HuH-7 (cell line): ENCODE data around the gene RXRG.

ENCODE experiments used
- DNase-seq: peaks from one replicate; pipeline ENCODE4 v3.0.0; 2011; ENCODE audit warnings: low spot score

The RXRG gene

DNA sequence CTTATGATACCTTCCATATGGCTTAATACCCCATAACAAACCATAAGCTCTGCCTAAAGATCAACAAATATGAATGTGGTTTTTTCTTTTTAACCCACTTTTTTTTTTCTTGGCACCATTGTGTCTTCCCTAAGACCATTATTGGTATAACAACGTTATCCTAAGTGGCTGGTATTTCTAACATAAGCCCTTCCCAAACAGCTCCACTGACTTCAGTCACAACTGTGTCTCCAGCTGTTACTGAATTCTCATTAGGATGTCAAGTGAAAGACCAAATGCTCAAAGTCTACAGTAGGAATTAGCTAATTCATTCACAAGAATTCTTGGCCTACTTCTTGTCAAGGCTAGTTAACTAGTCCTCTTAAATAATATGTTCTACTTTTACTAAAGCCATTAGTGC lies 4.2 kb upstream of the RXRG start:
- no peak for DNase-seq

DNA sequence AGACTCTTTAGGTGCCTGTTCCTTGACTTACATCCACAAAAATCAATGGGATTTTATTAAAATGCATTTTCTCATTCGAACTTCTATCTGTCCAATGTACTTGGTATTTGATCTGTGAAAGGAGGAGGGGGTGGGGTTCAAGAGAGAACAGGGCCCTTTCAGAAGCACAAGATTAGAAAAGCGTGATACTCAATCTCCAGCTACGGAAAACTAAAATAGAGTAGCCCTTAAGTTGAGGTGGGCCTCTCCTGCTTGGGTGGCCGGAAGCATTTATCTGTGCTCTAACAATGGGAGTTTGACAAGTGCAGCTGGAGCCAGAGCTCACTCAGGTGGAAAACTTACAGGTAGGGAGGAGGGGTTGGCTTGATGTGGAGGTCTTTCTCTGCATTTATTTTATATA lies 462 bp upstream of the RXRG start:
- no peak for DNase-seq

DNA sequence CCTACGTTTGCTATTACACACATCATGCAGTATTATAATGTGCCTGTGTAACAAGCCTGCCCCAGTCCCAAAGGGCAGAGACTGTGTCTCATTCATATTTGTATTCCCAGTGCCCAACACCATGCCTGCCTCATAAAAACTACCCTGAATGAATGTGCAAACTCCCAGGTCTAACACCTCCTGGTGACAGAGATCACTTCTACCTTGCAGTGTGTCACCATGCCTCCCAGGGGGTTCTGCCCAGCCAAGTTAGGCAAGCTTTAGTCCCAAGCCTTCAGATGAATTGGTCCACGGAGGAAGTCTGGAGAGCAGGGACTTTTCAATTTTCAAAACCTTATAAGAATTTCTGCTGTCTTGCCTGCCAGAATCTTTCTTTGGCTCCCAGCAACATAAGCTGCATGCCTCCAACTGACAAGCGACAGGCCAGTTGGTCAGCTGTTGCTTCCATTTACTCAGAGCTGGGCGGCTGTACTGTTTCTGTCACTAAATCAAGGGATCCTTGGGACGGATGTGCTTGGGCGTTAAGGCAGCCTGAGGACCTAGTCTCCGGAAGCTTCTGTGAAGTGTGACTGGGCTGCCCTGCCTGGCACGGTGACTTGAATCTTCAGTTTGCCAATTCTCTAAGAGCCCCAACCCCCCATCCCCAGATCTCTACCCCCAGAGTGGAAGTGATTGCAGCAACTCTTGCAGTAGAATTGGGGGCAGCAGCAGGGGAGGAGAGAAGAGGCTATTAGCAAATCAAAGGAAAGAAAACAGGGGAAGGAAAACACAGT lies 1.2 kb downstream of the RXRG start:
- no peak for DNase-seq

DNA sequence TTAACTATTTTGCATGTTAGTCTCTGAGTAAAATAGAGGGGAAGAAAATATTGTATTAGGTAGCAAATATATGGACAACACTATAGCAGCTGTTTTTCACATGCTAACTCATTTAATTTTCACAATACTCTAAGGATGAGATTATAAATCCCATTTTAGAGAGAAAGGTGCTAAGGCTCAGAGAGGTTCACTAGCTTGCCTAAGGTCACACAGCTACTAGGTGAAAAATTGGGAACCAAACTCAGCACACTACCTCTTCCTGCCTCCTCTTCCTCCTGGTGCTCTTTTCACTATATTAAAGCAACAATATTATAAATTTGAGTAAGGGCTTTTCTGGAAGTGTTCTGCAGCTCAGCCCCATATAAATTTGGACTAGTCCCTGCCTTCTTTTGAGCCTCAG lies 2.3 kb downstream of the RXRG start:
- DNase-seq, result no peak

DNA sequence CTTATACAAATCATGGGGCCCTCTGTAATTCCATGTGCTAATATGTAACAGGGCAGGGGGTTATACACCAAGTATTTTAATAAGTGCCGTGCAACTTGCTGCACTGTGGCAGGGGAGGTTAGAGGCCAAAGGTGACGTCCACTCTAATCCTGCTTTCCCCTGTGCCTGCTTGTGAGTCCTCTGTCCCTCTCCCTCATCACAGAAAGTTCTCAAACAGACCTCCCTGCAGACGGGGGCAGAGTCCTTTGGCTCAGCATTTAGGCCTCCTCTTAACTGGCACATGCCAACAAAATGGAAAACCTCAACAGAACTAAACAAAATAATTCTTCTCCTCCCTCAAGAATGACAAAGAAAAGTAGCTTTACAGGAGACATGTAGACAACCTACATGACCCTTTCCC lies 2.9 kb downstream of the RXRG start:
- DNase-seq, result no peak

DNA sequence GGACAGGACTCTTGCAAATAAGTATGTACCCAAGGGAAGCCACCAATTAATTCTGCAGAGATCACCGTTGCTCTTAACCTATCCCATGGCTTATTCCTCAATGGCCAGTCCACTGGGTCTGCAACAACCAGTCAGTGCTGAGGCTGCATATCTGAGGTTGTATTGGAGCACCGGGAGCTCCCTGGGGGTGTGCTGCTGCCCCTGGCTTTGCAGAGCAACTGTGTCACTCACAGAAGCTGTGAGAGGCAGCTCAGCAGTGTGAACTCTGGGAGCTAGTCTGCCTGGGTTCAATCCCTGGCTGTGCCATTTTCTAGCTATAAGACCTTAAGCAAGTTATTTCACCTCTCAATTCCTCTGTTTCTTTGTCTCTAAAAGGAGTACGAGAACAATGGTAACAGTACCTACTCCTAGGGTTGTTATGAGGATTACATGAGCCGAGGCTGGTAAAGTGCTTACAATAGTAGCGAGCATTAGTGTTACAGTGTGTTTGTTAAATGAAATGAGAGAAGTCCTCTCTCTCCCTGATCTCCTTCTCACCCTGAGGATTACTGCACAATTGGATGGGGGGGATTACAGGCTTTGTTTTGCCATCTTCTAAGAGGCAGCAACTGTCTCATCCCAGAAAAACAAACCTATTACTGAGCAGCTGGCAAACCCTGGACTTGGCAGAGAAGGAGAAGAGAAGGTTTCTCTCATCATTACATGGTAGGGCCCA lies 3.6 kb downstream of the RXRG start:
- DNase-seq, result no peak

DNA sequence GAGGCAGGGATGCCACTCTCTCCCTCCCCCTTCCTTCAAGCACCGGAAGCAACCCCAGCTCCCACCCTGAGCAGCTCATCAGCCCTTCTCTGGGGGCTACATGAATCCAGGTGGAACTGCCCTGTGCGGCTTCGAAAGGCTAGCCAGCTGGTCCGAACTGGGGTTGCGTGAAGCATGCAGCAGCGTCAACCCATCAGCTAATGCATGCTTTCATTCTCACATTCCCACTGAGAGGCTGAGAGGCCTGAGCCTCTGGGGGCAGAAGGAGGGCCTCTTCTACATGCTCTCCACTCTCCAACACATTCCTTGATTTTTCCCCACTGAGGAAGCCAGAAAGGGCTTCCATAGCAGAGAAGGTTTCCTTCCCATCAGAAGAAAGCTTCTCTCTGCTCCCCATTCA lies 5.6 kb downstream of the RXRG start:
- DNase-seq, result no peak

DNA sequence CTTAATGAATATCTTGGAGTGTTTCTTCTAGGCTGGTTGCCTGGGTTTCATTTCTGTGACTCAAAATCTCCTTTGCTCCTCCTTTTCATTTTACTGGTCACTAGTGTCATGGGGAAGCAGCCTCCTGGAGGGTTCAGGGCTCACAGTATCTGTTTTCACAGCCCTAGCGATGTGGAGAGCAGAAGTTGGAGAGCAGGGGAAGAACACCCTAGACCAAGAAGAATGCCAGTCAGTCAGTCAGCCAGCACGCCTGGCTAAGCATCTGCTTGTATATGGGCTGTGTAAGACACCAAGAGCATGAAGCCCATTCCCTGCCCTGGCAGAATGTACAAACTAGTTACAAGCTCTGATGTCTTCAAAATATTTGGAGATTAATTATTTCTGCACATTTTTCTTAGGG lies 7.9 kb downstream of the RXRG start:
- DNase-seq, result no peak

DNA sequence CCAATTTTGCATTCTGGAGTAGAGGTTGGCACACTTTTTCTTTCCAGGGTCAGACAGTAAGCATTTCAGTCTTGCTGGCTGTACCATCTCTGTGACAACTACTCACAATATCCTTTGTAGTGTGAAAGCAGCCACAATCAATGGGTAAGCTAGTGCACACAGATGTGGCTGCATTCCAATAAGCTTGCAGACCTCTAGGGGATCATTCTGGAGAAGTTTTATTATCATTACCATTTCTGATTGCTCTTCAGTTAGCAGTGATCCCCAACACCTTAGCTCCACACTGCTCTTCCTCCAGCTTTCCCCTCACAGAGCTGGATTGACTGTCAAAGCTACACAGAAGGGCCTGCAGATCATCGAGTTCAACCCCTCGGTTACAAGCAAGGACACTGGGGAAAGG lies 9.1 kb downstream of the RXRG start:
- no peak for DNase-seq

DNA sequence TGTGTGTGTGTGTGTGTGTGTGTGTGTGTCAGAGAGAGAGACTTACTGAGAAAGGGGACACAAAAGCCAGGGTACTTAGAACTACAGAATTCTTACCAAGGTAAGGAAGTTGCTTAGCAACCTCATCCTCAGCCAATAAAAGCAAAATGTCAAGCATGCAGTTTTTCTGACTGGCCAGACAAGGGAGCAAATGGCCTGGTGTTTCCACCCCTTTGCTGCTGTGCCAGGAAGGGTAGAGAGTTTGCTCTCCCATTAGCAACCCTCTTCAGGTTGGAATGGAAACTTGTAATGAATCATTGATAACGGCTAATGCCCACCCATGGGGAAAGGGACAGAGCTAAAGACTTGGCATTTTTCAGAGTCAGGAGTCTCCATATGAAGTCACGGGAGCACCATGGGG lies 10.6 kb downstream of the RXRG start:
- no peak for DNase-seq

DNA sequence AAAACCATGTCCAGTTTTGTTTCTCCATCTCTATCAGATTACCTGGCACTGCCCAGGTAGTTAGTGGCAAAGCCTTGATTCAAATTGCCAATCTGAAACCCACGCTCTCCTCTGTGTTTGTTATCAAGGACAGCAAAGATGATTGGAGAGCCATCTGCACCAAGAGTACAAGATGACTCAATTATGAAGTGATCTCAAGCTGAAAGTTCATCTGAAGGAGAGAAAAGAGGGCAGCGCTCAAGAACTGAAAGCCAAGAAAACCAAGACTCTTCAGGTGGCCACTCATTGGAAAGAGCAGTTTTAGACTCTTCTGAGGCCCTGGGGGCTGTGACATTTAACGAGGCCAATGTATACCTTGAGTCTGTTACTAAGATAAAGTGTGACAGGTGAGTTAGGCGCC lies 13.8 kb downstream of the RXRG start:
- DNase-seq, result no peak

DNA sequence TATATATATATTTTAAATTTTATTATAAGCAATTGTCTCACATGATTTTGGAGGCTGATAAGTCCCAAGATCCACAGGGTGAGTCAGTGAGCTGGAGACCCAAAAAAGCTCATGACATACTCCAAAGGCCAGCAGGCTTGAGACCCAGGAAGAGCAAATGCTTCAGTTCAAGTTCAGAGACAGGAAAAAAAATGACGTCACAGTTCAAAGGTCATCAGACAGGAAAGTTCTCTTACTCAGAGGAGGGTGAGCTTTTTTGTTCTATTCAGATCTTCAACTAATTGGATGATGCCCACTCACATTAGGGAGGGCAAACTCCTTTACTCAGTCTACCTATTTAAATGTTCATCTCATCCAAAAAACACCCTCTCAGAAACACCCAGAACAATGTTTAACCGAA lies 18.2 kb downstream of the RXRG start:
- DNase-seq, result no peak

DNA sequence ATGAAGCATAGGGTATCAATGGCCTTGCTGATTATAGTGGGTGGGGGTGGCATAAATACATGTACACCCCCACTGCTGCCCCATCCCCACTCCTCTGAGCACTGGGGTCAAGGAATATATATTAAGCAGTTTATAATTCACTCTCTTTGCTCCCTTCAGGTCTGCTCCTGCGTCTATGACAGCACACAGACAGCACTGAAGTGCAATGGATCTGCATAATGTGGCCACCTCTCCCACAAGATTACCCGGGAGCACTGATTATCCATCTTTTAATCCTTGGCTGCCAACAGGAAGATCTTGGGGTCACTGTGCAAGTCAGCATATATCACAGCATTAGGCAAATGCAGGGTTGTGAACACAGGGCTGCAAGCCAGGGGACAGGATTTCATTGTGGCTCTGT lies 19.3 kb downstream of the RXRG start:
- no peak for DNase-seq

DNA sequence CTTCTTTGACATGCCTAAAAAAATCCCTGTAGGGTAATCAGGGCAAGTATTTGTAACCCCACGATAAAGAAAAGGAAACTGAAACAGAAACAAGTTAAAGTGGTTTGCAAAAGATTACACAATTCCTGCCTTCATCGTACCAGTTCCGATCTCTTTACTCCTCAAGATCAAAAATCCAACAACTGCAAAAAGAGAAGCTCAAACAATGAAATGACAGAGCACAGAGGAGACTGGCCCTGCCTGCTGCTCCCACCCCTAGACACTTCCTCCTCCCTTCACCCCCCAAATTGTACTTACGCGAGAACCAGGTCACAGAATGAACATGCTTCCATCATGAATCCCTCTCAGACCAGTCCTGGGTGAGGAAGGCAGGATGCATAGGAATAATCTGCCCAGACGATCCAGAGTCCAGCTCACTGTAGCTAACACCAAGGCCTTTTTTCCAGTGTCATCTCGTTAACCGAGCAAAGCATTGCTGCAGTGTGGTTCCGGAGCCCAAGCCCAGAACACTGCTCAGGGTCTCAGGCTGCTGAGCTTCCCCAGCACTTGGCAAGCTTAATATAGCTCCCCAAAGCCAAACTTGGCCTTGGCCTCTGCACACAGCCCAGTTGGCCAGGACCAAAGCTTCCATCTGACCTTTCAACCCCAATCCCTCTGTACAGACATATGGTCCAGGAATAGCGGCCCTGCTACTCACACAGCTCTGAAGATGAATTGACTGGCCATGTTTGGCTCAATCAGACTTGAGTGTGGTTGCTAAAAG lies 20.3 kb downstream of the RXRG start:
- no peak for DNase-seq

DNA sequence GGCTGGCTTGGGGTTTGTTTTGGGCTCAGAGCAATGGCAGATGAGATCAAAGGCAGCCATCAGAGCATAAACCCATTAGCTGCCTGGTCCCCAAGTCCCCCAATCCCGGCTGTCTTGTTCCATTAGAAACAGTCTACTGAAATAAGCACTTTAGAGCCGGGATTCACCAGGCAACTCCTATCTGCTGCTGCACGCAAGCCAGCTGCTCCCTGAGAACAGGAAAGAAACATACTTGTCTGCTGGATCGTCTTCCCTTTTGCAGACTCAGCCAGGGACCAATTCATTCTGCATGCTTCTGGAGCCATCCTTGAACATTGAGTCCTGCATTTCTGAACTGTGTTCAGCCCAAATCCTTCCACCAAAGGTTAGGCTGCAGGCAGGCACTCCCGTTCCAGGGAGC lies 21.8 kb downstream of the RXRG start:
- no peak for DNase-seq

DNA sequence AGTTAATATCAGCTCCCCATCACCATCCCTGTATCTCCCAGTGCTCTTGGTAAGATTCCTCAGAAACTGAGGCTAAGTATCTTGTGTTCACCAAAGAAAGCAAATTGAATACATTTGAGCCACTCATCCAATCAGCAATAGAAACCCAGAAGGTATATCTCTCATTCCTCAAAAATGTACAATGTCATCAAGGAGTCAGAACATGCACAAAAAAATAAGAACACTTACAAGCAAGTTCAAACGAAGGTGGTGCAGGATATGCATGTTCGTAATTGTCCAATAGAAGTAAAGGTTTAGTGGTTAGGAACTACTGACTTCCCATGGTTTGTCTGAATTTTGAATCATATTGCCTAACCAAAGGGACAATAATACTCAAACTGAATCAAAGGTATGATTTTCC lies 24.3 kb downstream of the RXRG start:
- DNase-seq, result no peak

DNA sequence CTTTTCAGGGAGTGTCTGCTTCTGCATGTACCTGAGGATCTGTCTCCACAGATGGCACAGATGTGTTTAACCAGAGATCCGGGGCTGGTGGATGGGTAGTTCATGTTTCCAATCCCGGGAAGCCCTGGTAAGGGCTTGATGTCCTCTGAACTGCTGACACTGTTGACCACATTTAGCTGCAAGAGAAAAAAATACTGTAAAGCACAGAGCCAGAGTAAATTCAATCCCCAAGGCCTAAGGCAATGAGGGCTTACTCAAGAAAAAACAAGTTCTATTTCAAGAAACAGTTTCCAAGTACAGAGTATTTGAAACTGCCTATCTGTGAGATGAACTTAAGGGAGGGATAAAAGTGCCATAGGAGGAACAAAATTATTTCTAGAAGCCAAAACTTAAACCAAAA lies 25.1 kb downstream of the RXRG start:
- no peak for DNase-seq

DNA sequence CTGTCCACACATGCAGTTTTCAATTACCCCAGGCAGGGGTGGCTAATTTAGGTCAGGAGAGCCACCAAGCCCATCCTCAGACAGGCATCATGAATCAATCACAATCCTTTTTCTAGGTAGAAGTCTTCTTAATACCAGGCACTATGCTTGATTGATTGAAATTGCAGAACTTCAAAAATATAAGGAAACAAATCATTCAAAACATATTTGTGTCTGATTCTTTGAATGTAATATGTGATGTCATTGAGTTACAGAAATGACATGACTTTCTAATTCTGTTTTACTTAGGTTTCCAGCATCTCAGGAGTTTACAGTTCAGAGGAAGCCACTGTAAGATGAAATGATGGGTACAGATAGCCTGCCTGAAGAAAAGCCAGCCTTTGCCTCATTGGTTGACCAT lies 26.7 kb downstream of the RXRG start:
- DNase-seq, result no peak

DNA sequence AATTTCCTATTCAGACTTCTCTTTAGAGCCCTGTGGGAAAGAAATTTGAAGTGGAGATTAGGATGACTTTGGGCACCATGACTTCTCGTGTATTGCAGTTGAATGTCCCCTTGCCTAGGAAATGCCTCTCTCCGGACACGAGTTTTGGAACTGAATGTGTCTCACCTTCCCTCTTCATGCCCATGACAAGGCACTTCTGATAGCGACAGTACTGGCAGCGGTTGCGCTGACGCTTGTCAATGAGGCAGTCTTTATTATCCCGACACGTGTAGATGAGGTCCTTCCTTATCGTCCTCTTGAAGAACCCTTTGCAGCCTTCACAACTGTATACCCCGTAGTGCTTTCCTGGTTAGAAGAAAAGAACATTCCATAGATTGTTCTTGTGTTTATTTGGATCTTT lies 28.1 kb downstream of the RXRG start:
- DNase-seq, result no peak

DNA sequence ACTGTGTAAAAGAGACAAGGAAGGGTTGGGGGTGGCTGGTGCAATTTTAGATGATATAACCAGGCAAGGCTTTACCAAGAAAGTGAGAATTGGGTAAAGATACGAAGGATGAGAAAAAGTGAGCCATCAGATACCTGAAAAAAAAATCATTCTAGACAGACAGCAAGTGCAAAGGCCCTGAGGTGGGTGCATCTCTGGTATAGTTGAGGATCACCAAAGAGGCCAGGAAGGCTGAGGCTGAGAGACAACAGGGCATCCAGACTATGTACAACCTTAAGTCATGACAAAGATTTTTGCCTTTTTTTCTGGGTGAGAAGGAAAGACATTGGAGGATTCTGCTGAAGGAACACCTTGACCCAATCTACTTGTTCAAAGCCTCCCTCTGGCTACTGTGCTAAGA lies 29.9 kb downstream of the RXRG start:
- DNase-seq, result no peak

DNA sequence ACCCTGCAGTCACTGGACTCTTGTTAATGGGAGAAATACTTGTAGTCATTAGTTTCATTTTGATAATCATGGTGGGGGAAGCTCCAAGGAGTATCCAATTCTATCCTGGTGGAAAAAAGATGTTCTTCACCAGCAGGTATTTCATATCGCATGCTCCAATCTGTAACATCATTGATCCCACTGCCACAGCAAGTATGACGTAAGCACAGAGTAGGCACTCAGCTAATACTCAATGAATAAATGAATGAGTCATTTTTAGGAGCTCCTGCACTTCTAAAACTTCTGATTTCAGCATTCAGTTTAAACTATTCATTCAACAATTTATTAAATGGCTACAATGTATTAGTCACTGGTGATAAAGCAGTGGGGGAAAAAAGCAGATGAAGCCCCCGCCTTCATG lies 30.3 kb downstream of the RXRG start:
- DNase-seq, result no peak

DNA sequence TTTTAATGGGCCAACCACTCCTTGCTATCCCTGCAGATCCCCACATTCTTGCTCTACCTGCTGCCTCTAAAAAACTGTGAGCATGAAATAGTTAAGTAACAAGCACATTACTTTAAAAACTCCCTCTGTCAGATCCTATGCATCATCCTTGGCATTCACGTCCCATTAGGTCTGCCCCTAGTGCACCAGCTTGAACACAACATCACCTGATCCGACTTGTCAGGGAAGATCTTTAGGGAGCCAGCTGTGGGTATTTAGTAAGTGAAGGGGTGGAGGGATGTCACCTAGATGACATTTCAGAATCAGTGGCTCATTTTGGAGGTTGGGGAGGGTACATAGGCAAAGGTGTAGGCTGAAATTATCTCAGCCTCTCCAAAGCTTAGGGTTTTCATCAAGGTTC lies 33.5 kb downstream of the RXRG start:
- DNase-seq, result no peak

DNA sequence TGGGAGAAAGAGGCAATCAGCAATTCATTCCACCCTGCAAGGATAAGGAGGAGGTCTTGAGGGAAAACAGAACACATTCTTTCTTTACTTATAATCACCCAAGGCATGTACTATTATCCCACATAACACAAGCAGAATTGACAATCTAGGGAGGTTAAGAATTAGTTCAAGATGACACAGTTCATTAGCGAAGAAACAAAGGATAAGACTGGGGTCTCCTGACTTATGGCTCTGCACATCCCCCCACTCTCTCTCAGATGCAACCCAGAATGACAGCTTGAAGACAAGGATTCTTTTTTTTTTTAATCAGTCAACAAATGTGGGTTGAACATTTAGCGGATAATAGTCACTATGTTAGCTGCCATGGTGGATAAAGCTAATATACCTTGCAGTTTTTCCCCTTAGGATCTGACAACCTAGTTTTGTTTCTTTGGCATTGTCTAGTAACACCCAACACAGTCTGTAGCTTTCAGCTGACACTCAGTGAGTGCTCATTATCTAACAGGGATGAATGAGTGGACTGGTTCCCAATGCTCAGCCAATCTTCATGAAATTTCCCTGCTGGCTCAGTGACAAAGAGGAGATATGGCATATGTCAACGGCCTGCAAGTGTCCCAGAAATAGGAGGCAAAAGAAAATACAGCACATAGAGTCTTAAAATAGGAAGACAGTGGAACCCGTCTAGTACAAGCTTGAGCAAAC lies 35.1 kb downstream of the RXRG start:
- DNase-seq, result no peak
